Neuronal stem cell (in vitro differentiated cells): Measurements from ENCODE around the gene LAMA2.
A peak's percentile ranks its signal among the peaks of the same experiment; 100 is the strongest.

Source experiments
- DNase-seq: peaks from one replicate; pipeline ENCODE4 v3.0.0-alpha.2; 2013; ENCODE audit warnings: low spot score
- H2AFZ ChIP-seq: one replicate; pipeline ENCODE4 v1.6.1; 2013; ENCODE audit warnings: mild to moderate bottlenecking, low read length, inconsistent platforms
- H2AK5ac ChIP-seq: 2 replicates; pipeline ENCODE4 v1.6.1; 2013; ENCODE audit warnings: low read depth, mild to moderate bottlenecking, inconsistent platforms, low read length, moderate library complexity, mixed read lengths
- H2BK120ac ChIP-seq: 2 replicates; pipeline ENCODE4 v1.6.1; 2013; ENCODE audit warnings: low read depth, mild to moderate bottlenecking, inconsistent platforms, low read length, moderate library complexity, mixed read lengths
- H2BK12ac ChIP-seq: one replicate; pipeline ENCODE4 v1.6.1; 2013; ENCODE audit warnings: low read length, inconsistent platforms
- H2BK15ac ChIP-seq: 2 replicates; pipeline ENCODE4 v1.6.1; 2013; ENCODE audit warnings: mild to moderate bottlenecking, low read length, inconsistent platforms, mixed read lengths
- H2BK5ac ChIP-seq: one replicate; pipeline ENCODE4 v1.6.1; 2013; ENCODE audit warnings: inconsistent platforms, mild to moderate bottlenecking, low read length, moderate library complexity
- H3K14ac ChIP-seq: one replicate; pipeline ENCODE4 v1.6.1; 2013; ENCODE audit warnings: low read length, inconsistent platforms
- H3K18ac ChIP-seq: 2 replicates; pipeline ENCODE4 v1.6.1; 2013; ENCODE audit warnings: low read length, inconsistent platforms
- H3K23ac ChIP-seq: 2 replicates; pipeline ENCODE4 v1.6.1; 2013; ENCODE audit warnings: low read depth, mild to moderate bottlenecking, mixed read lengths, low read length, inconsistent platforms; ENCODE audit not compliant: poor library complexity
- H3K27ac ChIP-seq: replicated peaks from 3 replicates; pipeline ENCODE4 v1.5.1; 2013; ENCODE audit warnings: low read length, inconsistent platforms
- H3K27me3 ChIP-seq, 3 experiments: 2 replicates each; pipeline ENCODE4 v1.6.1; 2013; ENCODE audit warnings: low read length in 3 of 3, mild to moderate bottlenecking in 2 of 3, inconsistent platforms in 1 of 3, low read depth in 1 of 3, mixed read lengths in 1 of 3, moderate library complexity in 1 of 3; ENCODE audit not compliant: control insufficient read depth in 3 of 3, insufficient read depth in 3 of 3
- H3K36me3 ChIP-seq, 2 donors: replicated peaks in 1 of 2; 2 replicates each; pipeline ENCODE4 v1.6.1; 2013; ENCODE audit warnings: low read length in 2 of 2; ENCODE audit not compliant: control insufficient read depth in 2 of 2, insufficient read depth in 2 of 2
- H3K4ac ChIP-seq: 2 replicates; pipeline ENCODE4 v1.6.1; 2013; ENCODE audit warnings: inconsistent platforms, mild to moderate bottlenecking, low read length, moderate library complexity
- H3K4me1 ChIP-seq, 2 donors: 1 replicate in 1 of 2; 2 replicates in 1 of 2; pipeline ENCODE4 v1.6.1; 2013; ENCODE audit warnings: low read length in 2 of 2, low read depth in 1 of 2; ENCODE audit not compliant: control insufficient read depth in 2 of 2, insufficient read depth in 1 of 2
- H3K4me2 ChIP-seq: one replicate; pipeline ENCODE4 v1.6.1; 2013; ENCODE audit warnings: mild to moderate bottlenecking, low read length, inconsistent platforms; ENCODE audit not compliant: insufficient read depth, poor library complexity, severe bottlenecking
- H3K4me3 ChIP-seq, 2 donors: 2 replicates each; pipeline ENCODE4 v1.5.1; 2013; ENCODE audit warnings: low read length in 2 of 2, mild to moderate bottlenecking in 2 of 2, inconsistent platforms in 1 of 2, moderate library complexity in 1 of 2
- H3K79me1 ChIP-seq: one replicate; pipeline ENCODE4 v1.6.1; 2013; ENCODE audit warnings: low read depth, mild to moderate bottlenecking, inconsistent platforms, low read length, moderate library complexity
- H3K9ac ChIP-seq: one replicate; pipeline ENCODE4 v1.6.1; 2013; ENCODE audit warnings: mild to moderate bottlenecking, low read depth, low read length, inconsistent platforms; ENCODE audit not compliant: poor library complexity
- H3K9me3 ChIP-seq, 2 donors: replicated peaks in 1 of 2; 2 replicates each; pipeline versions ENCODE3 to v1.6.1; 2013; ENCODE audit warnings: low read length in 2 of 2, mild to moderate bottlenecking in 2 of 2, inconsistent platforms in 1 of 2, low read depth in 1 of 2, mixed read lengths in 1 of 2, moderate library complexity in 1 of 2; ENCODE audit not compliant: control insufficient read depth in 2 of 2, insufficient read depth in 1 of 2
- H4K8ac ChIP-seq: one replicate; pipeline ENCODE4 v1.6.1; 2013; ENCODE audit warnings: low read depth, mild to moderate bottlenecking, inconsistent platforms, low read length, moderate library complexity
- H4K91ac ChIP-seq: one replicate; pipeline ENCODE4 v1.6.1; 2013; ENCODE audit warnings: low read length, low read depth, mild to moderate bottlenecking, inconsistent platforms; ENCODE audit not compliant: poor library complexity
- WGBS, 2 donors: extraction: QIAGEN DNeasy Blood & Tissue Kit; methylation state at CpG; one replicate each; pipeline ENCODE4 v1.1.7; 2013; ENCODE audit warnings: missing lambda C conversion rate in 2 of 2, mixed read lengths in 1 of 2; ENCODE audit not compliant: insufficient read length in 2 of 2, insufficient replicate concordance in 1 of 2; ENCODE audit errors: extremely low coverage in 2 of 2; 5-methylcytosine and 5-hydroxymethylcytosine counted together

LAMA2 gene

DNA sequence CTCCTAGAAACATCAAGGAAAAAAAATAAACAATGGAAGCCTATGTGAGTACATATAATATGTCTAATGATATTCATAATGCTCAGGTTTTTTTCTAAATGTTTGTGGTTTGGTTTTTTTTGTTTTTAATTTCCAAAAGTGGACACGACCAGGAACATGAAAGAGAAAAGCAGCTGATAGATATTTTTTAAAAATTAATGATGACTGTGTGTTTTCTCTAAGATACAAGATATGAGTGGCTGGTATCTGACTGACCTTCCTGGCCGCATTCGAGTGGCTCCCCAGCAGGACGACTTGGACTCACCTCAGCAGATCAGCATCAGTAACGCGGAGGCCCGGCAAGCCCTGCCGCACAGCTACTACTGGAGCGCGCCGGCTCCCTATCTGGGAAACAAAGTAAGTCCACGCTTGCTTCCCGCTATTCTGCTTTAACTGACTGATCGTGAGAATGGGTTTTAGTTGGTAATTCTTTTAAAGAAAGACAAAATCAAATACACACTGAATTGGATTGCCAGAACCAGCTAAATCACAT, 309.6 kb downstream of the LAMA2 start:
- peaks cover 0 to 4% of the 10 kb centered on the region in 2 donors for H3K4me1 ChIP-seq
- no peak overlapping the region for H2BK120ac ChIP-seq
- H2BK15ac ChIP-seq, result no peak overlapping the region
- H2BK5ac ChIP-seq, result no peak overlapping the region
- H4K91ac ChIP-seq, result no peak overlapping the region
- DNase-seq, result no peak
- no CpG with 5 or more reads among the region's 14 CpGs for WGBS, 2 donors
- H3K4ac ChIP-seq, result no peak overlapping the region
- no peaks in the 10 kb centered on the region for H3K27me3 ChIP-seq
- no peaks in the 10 kb centered on the region for H3K36me3 ChIP-seq
- no peak overlapping the region for H3K27ac ChIP-seq
- no peak overlapping the region for H3K4me3 ChIP-seq
- no peak overlapping the region for H4K8ac ChIP-seq
- H3K18ac ChIP-seq, result no peak overlapping the region
- H3K4me2 ChIP-seq, result no peak overlapping the region
- no peak overlapping the region for H3K23ac ChIP-seq
- H3K9ac ChIP-seq, result no peak overlapping the region
- H2AK5ac ChIP-seq, result no peak overlapping the region
- no peak overlapping the region for H2BK12ac ChIP-seq
- no peaks in the 10 kb centered on the region for H3K79me1 ChIP-seq
- H3K9me3 ChIP-seq, result no peaks in the 10 kb centered on the region
- H2AFZ ChIP-seq, result no peak overlapping the region
- H3K14ac ChIP-seq, result no peak overlapping the region

GRCh38 chr6:129194306-129194941, 311.5 kb downstream of the LAMA2 start:
- H3K4ac ChIP-seq, result no peak overlapping the region
- H3K27me3 ChIP-seq, result no peaks in the 10 kb centered on the region
- no peak overlapping the region for H2BK15ac ChIP-seq
- peaks cover 0 to 4% of the 10 kb centered on the region in 2 donors for H3K4me1 ChIP-seq
- H3K18ac ChIP-seq, result no peak overlapping the region
- no peak overlapping the region for H4K8ac ChIP-seq
- H3K4me2 ChIP-seq, result no peak overlapping the region
- no peak overlapping the region for H3K23ac ChIP-seq
- no peaks in the 10 kb centered on the region for H3K36me3 ChIP-seq
- H2BK12ac ChIP-seq, result no peak overlapping the region
- no peak overlapping the region for H3K14ac ChIP-seq
- H3K4me3 ChIP-seq, result no peak overlapping the region
- H3K9ac ChIP-seq, result no peak overlapping the region
- H3K9me3 ChIP-seq, result no peaks in the 10 kb centered on the region
- no peak for DNase-seq
- H2BK5ac ChIP-seq, result no peak overlapping the region
- H2BK120ac ChIP-seq, result no peak overlapping the region
- no peak overlapping the region for H4K91ac ChIP-seq
- no peaks in the 10 kb centered on the region for H3K79me1 ChIP-seq
- H2AK5ac ChIP-seq, result no peak overlapping the region
- WGBS, 2 donors, result no CpG with 5 or more reads among the region's 7 CpGs
- H2AFZ ChIP-seq, result no peak overlapping the region
- no peak overlapping the region for H3K27ac ChIP-seq

DNA sequence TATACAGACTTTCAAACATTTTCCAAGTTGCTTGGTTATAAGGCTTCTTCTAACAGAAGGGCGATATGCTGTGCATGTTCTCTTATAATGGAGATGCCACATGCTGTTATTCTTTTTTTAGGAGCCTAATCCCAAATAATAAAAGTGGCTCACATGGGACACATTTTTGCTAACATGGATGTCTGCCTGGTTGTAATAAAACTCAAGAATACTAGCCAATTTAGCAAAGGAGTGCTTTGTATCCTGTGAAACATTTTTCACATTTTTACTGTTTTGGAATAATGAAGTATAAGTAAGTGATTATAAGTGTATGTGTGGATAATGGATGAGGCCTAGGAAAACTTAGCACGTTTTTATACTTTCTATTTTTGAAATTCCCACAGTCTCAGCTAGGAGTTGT, 312.2 kb downstream of the LAMA2 start:
- H3K79me1 ChIP-seq, result no peaks in the 10 kb centered on the region
- no peaks in the 10 kb centered on the region for H3K9me3 ChIP-seq
- no peak overlapping the region for H3K4ac ChIP-seq
- WGBS, 2 donors, result no CpG with 5 or more reads among the region's 2 CpGs
- no peak overlapping the region for H3K18ac ChIP-seq
- H2BK120ac ChIP-seq, result no peak overlapping the region
- no peak overlapping the region for H4K8ac ChIP-seq
- peak overlapping the region; percentile 68 for H2AFZ ChIP-seq
- H3K4me1 ChIP-seq, result peaks cover 0 to 4% of the 10 kb centered on the region in 2 donors
- H3K27me3 ChIP-seq, result no peaks in the 10 kb centered on the region
- H2BK5ac ChIP-seq, result no peak overlapping the region
- no peak overlapping the region for H3K4me2 ChIP-seq
- no peak overlapping the region for H3K9ac ChIP-seq
- no peak overlapping the region for H3K4me3 ChIP-seq
- H3K14ac ChIP-seq, result no peak overlapping the region
- H3K23ac ChIP-seq, result no peak overlapping the region
- H4K91ac ChIP-seq, result no peak overlapping the region
- no peak overlapping the region for H2BK12ac ChIP-seq
- H2AK5ac ChIP-seq, result no peak overlapping the region
- no peak overlapping the region for H2BK15ac ChIP-seq
- no peak for DNase-seq
- no peak overlapping the region for H3K27ac ChIP-seq
- no peaks in the 10 kb centered on the region for H3K36me3 ChIP-seq

DNA sequence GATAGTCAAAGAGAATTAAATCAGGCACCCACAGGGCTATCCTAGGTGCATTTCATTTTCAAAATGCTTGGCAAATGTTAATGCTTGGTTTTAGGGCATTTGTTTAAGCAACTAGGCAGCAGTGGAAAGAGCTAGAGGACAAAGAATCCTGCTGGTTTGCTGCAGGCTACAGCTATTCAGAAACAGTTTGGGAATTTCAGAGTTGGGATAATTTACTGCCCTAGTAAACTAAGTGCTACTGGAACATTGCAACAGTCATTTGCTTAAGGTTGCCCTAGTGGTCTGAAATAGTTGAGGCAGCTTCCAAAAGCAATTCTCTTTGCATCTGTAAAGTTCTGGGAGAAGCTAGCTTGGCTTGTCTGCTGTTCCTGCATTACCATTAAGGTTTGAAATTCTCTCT, 312.7 kb downstream of the LAMA2 start:
- Histone ChIP-seq H2AFZ (peak overlapping the region; percentile 68), H3K27me3 (no peaks in the 10 kb centered on the region), H2AK5ac (no peak overlapping the region), H3K18ac (no peak overlapping the region), H2BK15ac (no peak overlapping the region), H2BK12ac (no peak overlapping the region), H3K4me2 (no peak overlapping the region), H4K8ac (no peak overlapping the region), H3K14ac (no peak overlapping the region), H3K27ac (no peak overlapping the region), H3K9ac (no peak overlapping the region), H3K36me3 (no peaks in the 10 kb centered on the region), H3K4ac (no peak overlapping the region), H3K9me3 (no peaks in the 10 kb centered on the region), H3K4me3 (no peak overlapping the region), H2BK5ac (no peak overlapping the region), H4K91ac (no peak overlapping the region), H3K23ac (no peak overlapping the region), H3K4me1 (peaks cover 0 to 4% of the 10 kb centered on the region in 2 donors), H3K79me1 (no peaks in the 10 kb centered on the region), H2BK120ac (no peak overlapping the region)
- no peak for DNase-seq
